GM12873 (cell line): ENCODE data around the gene DBP.

Source experiments
- TF ChIP-seq, protein P1 (sequence below): IDR thresholded peaks from 2 replicates; pipeline ENCODE4 v1.5.1; 2012; ENCODE audit warnings: low read depth, mild to moderate bottlenecking, moderate library complexity, low read length, control low read depth; ENCODE audit not compliant: insufficient read depth; ENCODE audit errors: missing control alignments

DBP gene

GRCh38 chr19:48607359-48607755 lies 29.8 kb downstream of the DBP start:
- TF ChIP-seq, protein P1, sequence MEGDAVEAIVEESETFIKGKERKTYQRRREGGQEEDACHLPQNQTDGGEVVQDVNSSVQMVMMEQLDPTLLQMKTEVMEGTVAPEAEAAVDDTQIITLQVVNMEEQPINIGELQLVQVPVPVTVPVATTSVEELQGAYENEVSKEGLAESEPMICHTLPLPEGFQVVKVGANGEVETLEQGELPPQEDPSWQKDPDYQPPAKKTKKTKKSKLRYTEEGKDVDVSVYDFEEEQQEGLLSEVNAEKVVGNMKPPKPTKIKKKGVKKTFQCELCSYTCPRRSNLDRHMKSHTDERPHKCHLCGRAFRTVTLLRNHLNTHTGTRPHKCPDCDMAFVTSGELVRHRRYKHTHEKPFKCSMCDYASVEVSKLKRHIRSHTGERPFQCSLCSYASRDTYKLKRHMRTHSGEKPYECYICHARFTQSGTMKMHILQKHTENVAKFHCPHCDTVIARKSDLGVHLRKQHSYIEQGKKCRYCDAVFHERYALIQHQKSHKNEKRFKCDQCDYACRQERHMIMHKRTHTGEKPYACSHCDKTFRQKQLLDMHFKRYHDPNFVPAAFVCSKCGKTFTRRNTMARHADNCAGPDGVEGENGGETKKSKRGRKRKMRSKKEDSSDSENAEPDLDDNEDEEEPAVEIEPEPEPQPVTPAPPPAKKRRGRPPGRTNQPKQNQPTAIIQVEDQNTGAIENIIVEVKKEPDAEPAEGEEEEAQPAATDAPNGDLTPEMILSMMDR, result no peak

GRCh38 chr19:48606463-48607358 lies 30.5 kb downstream of the DBP start, which contains the start of gene SPACA4:
Gene SPACA4, plus strand, starts transcription at chr19:48606742. Its CDS starts 237 bp downstream, at chr19:48606979.
- TF ChIP-seq, protein P1, result no peak

DNA sequence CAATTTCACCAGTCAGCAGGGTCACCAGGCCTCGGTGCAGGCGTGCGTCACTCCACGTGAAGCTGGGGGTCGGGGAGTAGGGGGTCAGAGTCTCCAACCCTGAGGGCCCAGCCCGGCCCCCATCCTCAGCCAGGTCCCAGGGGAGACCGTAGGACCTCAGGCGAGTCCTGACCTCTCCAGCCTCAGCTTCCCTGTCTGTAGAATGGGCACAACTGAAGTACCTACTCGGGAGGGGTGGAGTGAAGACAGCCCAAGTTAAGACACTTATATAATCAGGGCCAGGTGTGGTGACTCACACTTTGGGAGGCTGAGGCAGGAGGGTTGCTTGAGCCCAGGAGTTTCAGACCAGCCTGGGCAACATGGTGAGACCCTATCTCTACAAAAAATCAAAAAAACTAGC lies 33.3 kb downstream of the DBP start:
- TF ChIP-seq, protein P1, result no peak

GRCh38 chr19:48603449-48603848 lies 33.7 kb downstream of the DBP start:
- TF ChIP-seq, protein P1, result no peak

- TF ChIP-seq, protein P1, result no peak
These were observed 34.2 kb downstream of the DBP start for GRCh38 chr19:48603001-48603400.

- TF ChIP-seq, protein P1, result no peak
These were observed 36.3 kb downstream of the DBP start for GRCh38 chr19:48600679-48601417.
